ENCODE data around the gene TUG1.

Gene TUG1

GRCh38 chr22:31005535-31005934, 36.5 kb downstream of the TUG1 start:
- no peak for DNase-seq

- DNase-seq, result no peak
Observed at GRCh38 chr22:31019191-31019930, 50.3 kb downstream of the TUG1 start.

GRCh38 chr22:31020334-31020733, 51.3 kb downstream of the TUG1 start:
- DNase-seq, result no peak

- DNase-seq, result no peak
Observed at GRCh38 chr22:31022516-31022915, 53.5 kb downstream of the TUG1 start.
